TTC549 (cell line): ENCODE results near the gene CASZ1.

Source experiments
- FAIRE-seq: peaks from 2 replicates; lab custom pipeline; 2012; peaks lifted over from hg19 to GRCh38; lab: Jason Lieb, UNC

CASZ1 gene

GRCh38 chr1:10635085-10635896 lies 161.2 kb downstream of the CASZ1 start:
- FAIRE-seq: no peak

GRCh38 chr1:10634428-10635084 lies 161.9 kb downstream of the CASZ1 start:
- no peak for FAIRE-seq

GRCh38 chr1:10634075-10634427 lies 162.4 kb downstream of the CASZ1 start:
- FAIRE-seq: no peak

- no peak for FAIRE-seq
These were observed 163.0 kb downstream of the CASZ1 start for GRCh38 chr1:10633416-10633815.

GRCh38 chr1:10632691-10633090 lies 163.8 kb downstream of the CASZ1 start:
- FAIRE-seq: no peak

- FAIRE-seq: no peak
These were observed 164.4 kb downstream of the CASZ1 start for GRCh38 chr1:10631811-10632593.

GRCh38 chr1:10631121-10631810 lies 165.2 kb downstream of the CASZ1 start:
- no peak for FAIRE-seq

GRCh38 chr1:10630661-10631120 lies 165.8 kb downstream of the CASZ1 start:
- no peak for FAIRE-seq

GRCh38 chr1:10629816-10630571 lies 166.5 kb downstream of the CASZ1 start:
- FAIRE-seq: no peak

GRCh38 chr1:10629091-10629815 lies 167.2 kb downstream of the CASZ1 start:
- no peak for FAIRE-seq

- no peak for FAIRE-seq
These were observed 167.8 kb downstream of the CASZ1 start for GRCh38 chr1:10628685-10629084.

- no peak for FAIRE-seq
These were observed 169.5 kb downstream of the CASZ1 start for GRCh38 chr1:10626791-10627410.

- no peak for FAIRE-seq
These were observed 170.2 kb downstream of the CASZ1 start for GRCh38 chr1:10626131-10626731.

- FAIRE-seq: no peak
These were observed 170.9 kb downstream of the CASZ1 start for GRCh38 chr1:10625554-10625953.

GRCh38 chr1:10625076-10625475 lies 171.4 kb downstream of the CASZ1 start:
- no peak for FAIRE-seq

GRCh38 chr1:10624256-10625050 lies 172.0 kb downstream of the CASZ1 start:
- no peak for FAIRE-seq

GRCh38 chr1:10623686-10624145 lies 172.7 kb downstream of the CASZ1 start:
- no peak for FAIRE-seq

GRCh38 chr1:10622910-10623685 lies 173.3 kb downstream of the CASZ1 start:
- no peak for FAIRE-seq
